Erythroblast (primary cell): ENCODE data around the gene HIGD1C.
"Not testable (repeated sequence)": the region's sequence is repeated elsewhere in the genome, so short reads cannot be mapped to it uniquely, and the experiment has no call there.

Experiments used
- DNase-seq, 2 experiments: peaks; one replicate each; lab custom pipeline; 2025; lab: John Stamatoyannopoulos, UW
- GATA1 ChIP-seq: IDR thresholded peaks from 2 replicates; pipeline ENCODE4 v1.6.1; 2011; ENCODE audit warnings: low read depth, mild to moderate bottlenecking, control low read depth, low read length, moderate library complexity
- POLR2A ChIP-seq: IDR thresholded peaks from 2 replicates; pipeline ENCODE4 v1.6.1; 2011; ENCODE audit warnings: mild to moderate bottlenecking, low read length

Gene HIGD1C

GRCh38 chr12:51004504-51004903 is 52.2 kb downstream of the HIGD1C start:
- DNase-seq, result peak; percentile 23 to 35
- no peak for TF ChIP-seq POLR2A
- no peak for TF ChIP-seq GATA1

DNA sequence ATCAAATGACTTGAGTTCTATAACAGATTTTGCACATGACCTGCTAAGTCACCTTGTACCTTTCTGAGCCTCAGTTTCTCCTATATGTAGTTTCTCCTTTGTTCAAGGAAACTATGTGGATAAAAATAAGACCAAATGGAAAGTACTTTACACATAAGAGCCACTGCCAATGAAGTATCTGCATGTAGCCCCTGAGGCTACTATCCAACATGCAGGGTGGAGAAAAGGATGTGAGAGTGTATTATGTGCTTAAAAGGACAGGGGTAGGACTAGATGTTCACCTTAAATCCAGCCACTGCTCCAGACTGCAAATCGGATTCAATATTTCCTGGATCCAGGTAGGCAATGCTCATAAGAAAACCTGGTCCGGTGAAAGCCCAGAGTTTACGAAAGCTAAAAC is 52.7 kb downstream of the HIGD1C start:
- no peak for DNase-seq
- TF ChIP-seq GATA1, result no peak
- TF ChIP-seq POLR2A, result no peak

DNA sequence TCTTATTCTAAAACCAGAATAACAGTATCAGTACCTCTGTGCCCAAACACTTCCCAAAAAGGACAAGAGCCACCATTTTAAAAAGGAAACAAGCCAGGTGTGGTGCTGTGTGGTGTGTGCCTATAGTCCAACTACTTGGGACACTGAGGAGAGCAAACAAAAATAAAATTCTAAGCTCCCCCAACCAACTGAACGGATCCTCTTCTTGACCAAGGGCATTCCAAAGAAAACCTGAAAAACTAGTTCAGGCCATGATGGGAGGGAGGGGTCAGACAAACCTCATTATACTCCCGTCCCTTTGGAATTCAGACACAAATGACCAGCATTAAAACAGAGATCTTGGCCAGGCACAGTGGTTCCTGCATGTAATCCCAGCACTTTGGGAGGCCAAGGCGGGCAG is 53.3 kb downstream of the HIGD1C start:
- TF ChIP-seq GATA1 (no peak), POLR2A (no peak)
- no peak for DNase-seq

GRCh38 chr12:51008329-51009055 is 56.1 kb downstream of the HIGD1C start:
- no peak for TF ChIP-seq POLR2A
- no peak for TF ChIP-seq GATA1
- no peak for DNase-seq

GRCh38 chr12:51009056-51009440 is 56.7 kb downstream of the HIGD1C start:
- TF ChIP-seq GATA1, result no peak
- TF ChIP-seq POLR2A, result peak; percentile 51
- DNase-seq, result peak; percentile 55

- TF ChIP-seq POLR2A (no peak), GATA1 (no peak)
- DNase-seq, result peak; percentile 15 to 36
Observed at GRCh38 chr12:51011955-51012354, 59.6 kb downstream of the HIGD1C start.

GRCh38 chr12:51012570-51013236 is 60.4 kb downstream of the HIGD1C start:
- DNase-seq, result no peak
- TF ChIP-seq POLR2A, result no peak
- TF ChIP-seq GATA1, result no peak

GRCh38 chr12:51013441-51013840 is 61.1 kb downstream of the HIGD1C start:
- no peak for DNase-seq
- TF ChIP-seq POLR2A (no peak), GATA1 (no peak)

DNA sequence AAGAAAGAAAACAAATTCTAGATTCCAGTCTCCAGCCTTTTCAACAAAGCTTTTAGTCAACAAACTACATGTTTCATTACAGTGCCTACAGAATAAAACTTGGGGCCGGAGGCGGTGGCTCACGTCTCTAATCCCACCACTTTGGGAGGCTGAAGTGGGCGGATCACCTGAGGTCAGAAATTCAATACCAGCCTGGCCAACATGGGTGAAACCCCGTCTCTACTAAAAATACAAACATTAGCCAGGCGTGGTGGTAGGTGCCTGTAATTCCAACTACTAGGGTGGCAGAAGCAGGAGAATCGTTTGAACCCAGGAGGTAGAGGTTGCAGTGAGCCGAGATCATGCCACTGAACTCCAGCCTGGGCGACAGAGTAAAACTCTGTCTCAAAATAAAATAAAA is 62.1 kb downstream of the HIGD1C start:
- not testable (repeated sequence) for DNase-seq

GRCh38 chr12:51017452-51017851 is 65.1 kb downstream of the HIGD1C start:
- DNase-seq, result peak; percentile 69 to 81
- TF ChIP-seq GATA1, result no peak
- no peak for TF ChIP-seq POLR2A

- TF ChIP-seq GATA1, result no peak
- no peak for TF ChIP-seq POLR2A
- DNase-seq, result peak; percentile 15 to 34
Observed at GRCh38 chr12:51018956-51019355, 66.6 kb downstream of the HIGD1C start.

GRCh38 chr12:51019927-51020326 is 67.6 kb downstream of the HIGD1C start:
- no peak for TF ChIP-seq POLR2A
- TF ChIP-seq GATA1, result no peak
- peak; percentile 26 to 46 for DNase-seq
